B cell (primary cell): ENCODE data around the gene HCN1. TPM values are rescaled to one million over a fixed set of nuclear protein-coding genes. Genes with fewer than 3 reads are reported as not detected.

Source experiments
- ATAC-seq: fragments of 200-7000 bp; cut with Tn5 transposase; one replicate; pipeline ENCODE4 v1.10.0; 2021; ENCODE audit warnings: low read depth, mild to moderate bottlenecking, moderate number of reproducible peaks, moderate library complexity
- CTCF ChIA-PET: fragments of 350-600 bp; sonication (Branson Sonifier 250); formaldehyde crosslinking; loops from one replicate; lab custom pipeline; 2021; ENCODE audit warnings: antibody characterized with exemption, inconsistent platforms; lab: Charles Lee
- POLR2A ChIA-PET: fragments of 350-600 bp; sonication (Branson Sonifier 250); formaldehyde crosslinking; loops from one replicate; lab custom pipeline; 2021; ENCODE audit warnings: antibody characterized with exemption; lab: Charles Lee
- DNase-seq: peaks from one replicate; pipeline ENCODE4 v3.0.0; 2013
- H2AFZ ChIP-seq: 2 replicates; pipeline ENCODE4 v1.6.1; 2012; ENCODE audit warnings: mild to moderate bottlenecking, low read depth, low read length; ENCODE audit not compliant: insufficient read depth, poor library complexity, severe bottlenecking
- H3K27ac ChIP-seq, 2 donors: 1 replicate in 1 of 2; 2 replicates in 1 of 2; pipeline ENCODE4 v1.5.1; 2012 to 2013; ENCODE audit warnings: low read length in 2 of 2, mild to moderate bottlenecking in 2 of 2, moderate library complexity in 1 of 2
- H3K27me3 ChIP-seq, 4 experiments: fragments of 200-600 bp in 1 of 4; sonication (generic) in 1 of 4; replicated peaks in 1 of 4; 1 replicate in 2 of 4; 2 replicates in 2 of 4; pipeline versions ENCODE4 v1.6.1 to v1.7.0; 2013 to 2016; ENCODE audit warnings: low read length in 3 of 4, mild to moderate bottlenecking in 2 of 4, mixed read lengths in 1 of 4, moderate library complexity in 1 of 4; ENCODE audit not compliant: insufficient read depth in 4 of 4, control insufficient read depth in 3 of 4; ENCODE audit errors: control extremely low read depth in 1 of 4
- H3K36me3 ChIP-seq, 2 experiments: replicated peaks in 1 of 2; 1 replicate in 1 of 2; 2 replicates in 1 of 2; pipeline versions ENCODE4 v1.6.1 to v1.7.1; 2013; ENCODE audit warnings: low read length in 1 of 2; ENCODE audit not compliant: insufficient read depth in 2 of 2, control insufficient read depth in 1 of 2; ENCODE audit errors: control extremely low read depth in 1 of 2, extremely low read depth in 1 of 2
- H3K4me1 ChIP-seq, 2 donors: fragments of 200-600 bp in 1 of 2; sonication (generic) in 1 of 2; 1 replicate in 1 of 2; 2 replicates in 1 of 2; pipeline versions ENCODE4 v1.5.1 to v1.6.1; 2013 to 2017; ENCODE audit warnings: low read length in 2 of 2; ENCODE audit not compliant: control insufficient read depth in 2 of 2, insufficient read depth in 2 of 2
- H3K4me2 ChIP-seq: replicated peaks from 2 replicates; pipeline ENCODE3; 2012; ENCODE audit warnings: mild to moderate bottlenecking, low read depth, low read length; ENCODE audit not compliant: poor library complexity, severe bottlenecking
- H3K4me3 ChIP-seq, 5 experiments: fragments of 200-600 bp in 1 of 5; sonication (generic) in 1 of 5; 1 replicate in 3 of 5; 2 replicates in 2 of 5; pipeline versions ENCODE4 v1.5.1 to v1.7.0; 2011 to 2016; ENCODE audit warnings: low read length in 4 of 5, mild to moderate bottlenecking in 4 of 5, low read depth in 2 of 5, control low read depth in 1 of 5, moderate library complexity in 1 of 5; ENCODE audit not compliant: insufficient read depth in 1 of 5; ENCODE audit errors: control extremely low read depth in 1 of 5, extremely low read depth in 1 of 5
- H3K79me2 ChIP-seq: fragments of 200-600 bp; sonication (generic); one replicate; pipeline ENCODE4 v1.6.0; 2016; ENCODE audit warnings: low read length; ENCODE audit not compliant: control insufficient read depth, insufficient read depth
- H3K9ac ChIP-seq: fragments of 200-600 bp; sonication (generic); 2 replicates; pipeline ENCODE4 v1.6.1; 2017; ENCODE audit warnings: mild to moderate bottlenecking, low read length, moderate library complexity
- H3K9me3 ChIP-seq, 3 donors: one replicate each; pipeline versions ENCODE4 v1.6.1 to v1.7.1; 2013; ENCODE audit warnings: low read length in 2 of 3; ENCODE audit not compliant: control insufficient read depth in 2 of 3, insufficient read depth in 1 of 3; ENCODE audit errors: control extremely low read depth in 1 of 3
- H4K20me1 ChIP-seq: 2 replicates; pipeline ENCODE4 v1.6.0; 2012; ENCODE audit warnings: mild to moderate bottlenecking, low read length; ENCODE audit not compliant: insufficient read depth, control insufficient read depth, poor library complexity, severe bottlenecking
- H3K27ac Mint-ChIP-seq: one replicate; pipeline ENCODE4 v1.8.0; 2021; ENCODE audit warnings: mixed read lengths
- H3K27me3 Mint-ChIP-seq: one replicate; pipeline ENCODE4 v1.8.0; 2021; ENCODE audit warnings: mixed read lengths
- H3K4me1 Mint-ChIP-seq: one replicate; pipeline ENCODE4 v1.8.0; 2021; ENCODE audit warnings: mixed read lengths
- H3K4me3 Mint-ChIP-seq: one replicate; pipeline ENCODE4 v1.8.0; 2021; ENCODE audit warnings: mixed read lengths
- H3K9me3 Mint-ChIP-seq: one replicate; pipeline ENCODE4 v1.8.0; 2022; ENCODE audit warnings: mixed read lengths; ENCODE audit not compliant: insufficient read depth
- EZH2 ChIP-seq: IDR thresholded peaks from 2 replicates; pipeline ENCODE4 v1.6.1; 2012; ENCODE audit warnings: borderline replicate concordance, low read depth, mild to moderate bottlenecking, moderate library complexity, low read length; ENCODE audit not compliant: insufficient read depth, poor library complexity, severe bottlenecking
- WGBS: methylation state at CpG from one replicate; pipeline ENCODE4 v1.1.5; 2013; ENCODE audit warnings: missing lambda C conversion rate; ENCODE audit not compliant: insufficient coverage; 5-methylcytosine and 5-hydroxymethylcytosine counted together
- intact Hi-C: fragments of 100-400 bp; cut with micrococcal nuclease; formaldehyde crosslinking; loops from one replicate; pipeline ENCODE4 v1.10.0; 2022
- polyA plus RNA-seq: library from polyadenylated mRNA; depleted of rRNA; stranded (reverse); fragments of >200 nt; gene quantifications from 2 replicates; pipeline ENCODE4 v1.2.3, GENCODE V29; 2012
- total RNA-seq, 2 donors: library from RNA; stranded (reverse); fragments of 120-200 nt in 1 of 2; gene quantifications; 1 replicate in 1 of 2; 2 replicates in 1 of 2; pipeline versions ENCODE4 v1.2.3 to v1.2.4, GENCODE V29; 2013 to 2022
- TF ChIP-seq, protein P1 (sequence below): fragments of 200-600 bp; IDR thresholded peaks from one replicate; pipeline ENCODE4 v1.8.0; 2022; ENCODE audit warnings: antibody characterized with exemption, mild to moderate bottlenecking

HCN1 gene
- total and polyA plus RNA-seq, 2 donors (not counting 1 experiment from before 2014, with no cell fraction given): not detected

DNA sequence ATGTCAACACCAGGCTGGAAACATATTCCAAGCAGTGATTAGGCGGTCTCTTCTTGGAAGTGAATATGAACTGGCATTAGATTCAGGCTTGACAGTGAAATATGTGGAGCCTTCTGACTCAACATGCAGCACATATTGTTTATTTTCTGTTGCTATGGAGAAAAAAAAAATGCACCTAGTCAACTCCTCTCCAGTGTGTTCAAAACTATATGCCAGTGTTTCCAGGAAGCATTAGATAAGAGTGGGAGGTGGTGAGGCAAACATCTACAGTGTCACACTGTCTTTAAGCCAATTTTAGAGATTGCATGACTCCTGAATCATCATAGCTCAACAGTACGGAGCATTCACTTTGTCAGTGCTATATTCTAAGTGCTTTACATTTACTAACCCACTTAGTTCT is 117.9 kb downstream of the HCN1 start:
- Histone ChIP-seq H3K36me3 (no peaks in the 10 kb centered on the region), H3K9ac (no peak overlapping the region), H3K27ac (no peak overlapping the region), H4K20me1 (no peaks in the 10 kb centered on the region), H3K4me3 (no peak overlapping the region), H3K4me2 (no peak overlapping the region), H3K4me1 (no peaks in the 10 kb centered on the region), H3K9me3 (peaks cover 0 to 2% (median 0%) of the 10 kb centered on the region in 3 donors), H3K79me2 (no peaks in the 10 kb centered on the region), H2AFZ (no peak overlapping the region), H3K27me3 (no peaks in the 10 kb centered on the region)
- Mint-ChIP-seq H3K27me3 (no peaks in the 10 kb centered on the region), H3K4me1 (no peaks in the 10 kb centered on the region), H3K27ac (no peak overlapping the region), H3K4me3 (no peak overlapping the region), H3K9me3 (peaks cover 7% of the 10 kb centered on the region)
- ChIA-PET POLR2A (no interaction called here), CTCF (no interaction called here)
- intact Hi-C loops: no loop called here
- DNase-seq: no peak
- no CpG with 5 or more reads among the region's 2 CpGs for WGBS
- no peak for ATAC-seq
- no peak for TF ChIP-seq EZH2
- TF ChIP-seq, protein P1, sequence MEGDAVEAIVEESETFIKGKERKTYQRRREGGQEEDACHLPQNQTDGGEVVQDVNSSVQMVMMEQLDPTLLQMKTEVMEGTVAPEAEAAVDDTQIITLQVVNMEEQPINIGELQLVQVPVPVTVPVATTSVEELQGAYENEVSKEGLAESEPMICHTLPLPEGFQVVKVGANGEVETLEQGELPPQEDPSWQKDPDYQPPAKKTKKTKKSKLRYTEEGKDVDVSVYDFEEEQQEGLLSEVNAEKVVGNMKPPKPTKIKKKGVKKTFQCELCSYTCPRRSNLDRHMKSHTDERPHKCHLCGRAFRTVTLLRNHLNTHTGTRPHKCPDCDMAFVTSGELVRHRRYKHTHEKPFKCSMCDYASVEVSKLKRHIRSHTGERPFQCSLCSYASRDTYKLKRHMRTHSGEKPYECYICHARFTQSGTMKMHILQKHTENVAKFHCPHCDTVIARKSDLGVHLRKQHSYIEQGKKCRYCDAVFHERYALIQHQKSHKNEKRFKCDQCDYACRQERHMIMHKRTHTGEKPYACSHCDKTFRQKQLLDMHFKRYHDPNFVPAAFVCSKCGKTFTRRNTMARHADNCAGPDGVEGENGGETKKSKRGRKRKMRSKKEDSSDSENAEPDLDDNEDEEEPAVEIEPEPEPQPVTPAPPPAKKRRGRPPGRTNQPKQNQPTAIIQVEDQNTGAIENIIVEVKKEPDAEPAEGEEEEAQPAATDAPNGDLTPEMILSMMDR: no peak

DNA sequence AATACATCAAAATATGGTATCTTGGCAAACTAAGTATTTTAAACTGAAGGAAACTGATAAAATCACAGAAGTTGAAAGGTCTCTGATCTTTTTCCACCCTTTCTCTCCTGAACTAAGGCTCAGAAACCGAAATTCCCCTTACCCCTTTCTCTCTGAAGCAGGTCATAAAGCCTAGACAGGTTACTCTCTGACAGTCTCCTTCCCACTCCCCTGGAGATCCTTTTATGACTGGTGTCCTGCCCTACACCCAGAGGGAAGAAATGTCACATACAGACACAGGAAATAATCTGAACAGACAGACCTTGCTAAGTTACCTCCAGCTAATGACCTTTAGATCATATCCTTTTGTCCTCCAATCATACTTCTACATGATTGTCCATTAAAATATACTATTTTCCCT is 127.4 kb downstream of the HCN1 start:
- Mint-ChIP-seq H3K4me1 (no peaks in the 10 kb centered on the region), H3K27me3 (no peaks in the 10 kb centered on the region), H3K27ac (no peak overlapping the region), H3K9me3 (peaks cover 5% of the 10 kb centered on the region), H3K4me3 (no peak overlapping the region)
- no peak overlapping the region for H3K4me3 ChIP-seq
- no peaks in the 10 kb centered on the region for H3K27me3 ChIP-seq
- H3K9me3 ChIP-seq: no peaks in the 10 kb centered on the region
- no peak overlapping the region for H3K27ac ChIP-seq
- no peaks in the 10 kb centered on the region for H3K79me2 ChIP-seq
- CTCF ChIA-PET: no interaction called here
- no peak for TF ChIP-seq EZH2
- TF ChIP-seq, protein P1: no peak
- H3K9ac ChIP-seq: no peak overlapping the region
- 0% methylated on average over 1 of the region's 1 CpG for WGBS
- no peaks in the 10 kb centered on the region for H3K36me3 ChIP-seq
- H3K4me2 ChIP-seq: no peak overlapping the region
- ATAC-seq: no peak
- H3K4me1 ChIP-seq: no peaks in the 10 kb centered on the region
- intact Hi-C loops: no loop called here
- POLR2A ChIA-PET: no interaction called here
- H2AFZ ChIP-seq: no peak overlapping the region
- no peak for DNase-seq
- no peaks in the 10 kb centered on the region for H4K20me1 ChIP-seq
